ENCODE measurements around the gene TUBD1.
"Not testable (repeated sequence)": the region's sequence is repeated elsewhere in the genome, so short reads cannot be mapped to it uniquely, and the experiment has no call there.

GRCh38 chr17:59873414-59873813 lies 19.3 kb downstream of the TUBD1 start:
- TF ChIP-seq, protein P1, sequence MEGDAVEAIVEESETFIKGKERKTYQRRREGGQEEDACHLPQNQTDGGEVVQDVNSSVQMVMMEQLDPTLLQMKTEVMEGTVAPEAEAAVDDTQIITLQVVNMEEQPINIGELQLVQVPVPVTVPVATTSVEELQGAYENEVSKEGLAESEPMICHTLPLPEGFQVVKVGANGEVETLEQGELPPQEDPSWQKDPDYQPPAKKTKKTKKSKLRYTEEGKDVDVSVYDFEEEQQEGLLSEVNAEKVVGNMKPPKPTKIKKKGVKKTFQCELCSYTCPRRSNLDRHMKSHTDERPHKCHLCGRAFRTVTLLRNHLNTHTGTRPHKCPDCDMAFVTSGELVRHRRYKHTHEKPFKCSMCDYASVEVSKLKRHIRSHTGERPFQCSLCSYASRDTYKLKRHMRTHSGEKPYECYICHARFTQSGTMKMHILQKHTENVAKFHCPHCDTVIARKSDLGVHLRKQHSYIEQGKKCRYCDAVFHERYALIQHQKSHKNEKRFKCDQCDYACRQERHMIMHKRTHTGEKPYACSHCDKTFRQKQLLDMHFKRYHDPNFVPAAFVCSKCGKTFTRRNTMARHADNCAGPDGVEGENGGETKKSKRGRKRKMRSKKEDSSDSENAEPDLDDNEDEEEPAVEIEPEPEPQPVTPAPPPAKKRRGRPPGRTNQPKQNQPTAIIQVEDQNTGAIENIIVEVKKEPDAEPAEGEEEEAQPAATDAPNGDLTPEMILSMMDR (IDR thresholded peaks at IDR 0.05), result not testable (repeated sequence)
- TF ChIP-seq POLR2A, POLR2AphosphoS5 (IDR thresholded peaks at IDR 0.05): not testable (repeated sequence)

All from gastroesophageal sphincter (tissue), 3 donors.